HepG2 (cell line): ENCODE data around the gene NRL. TPM values are rescaled to one million over a fixed set of nuclear protein-coding genes. Genes with fewer than 3 reads are reported as not detected.

Experiments used
- EED ChIP-seq: sonication (generic); formaldehyde crosslinking; IDR thresholded peaks from 2 replicates; pipeline ENCODE4 v1.5.0; 2020; ENCODE audit warnings: mild to moderate bottlenecking, missing genetic modification reagents
- EHMT2 ChIP-seq: fragments of 200-600 bp; sonication (generic); IDR thresholded peaks from 2 replicates; pipeline ENCODE4 v1.7.0; 2017; ENCODE audit warnings: antibody characterized with exemption, low read depth, low read length, borderline replicate concordance
- FOXM1 ChIP-seq: sonication (generic); formaldehyde crosslinking; IDR thresholded peaks from 2 replicates; pipeline ENCODE4 v1.5.0; 2020; ENCODE audit warnings: missing genetic modification reagents
- GFI1 ChIP-seq: sonication (generic); formaldehyde crosslinking; IDR thresholded peaks from 2 replicates; pipeline ENCODE4 v1.5.0; 2020; ENCODE audit warnings: missing genetic modification reagents, mild to moderate bottlenecking, borderline replicate concordance
- JUND ChIP-seq: sonication (generic); formaldehyde crosslinking; IDR thresholded peaks from 2 replicates; pipeline ENCODE4 v1.8.0; 2022; ENCODE audit warnings: mild to moderate bottlenecking, missing genetic modification reagents
- MED13 ChIP-seq: sonication (generic); formaldehyde crosslinking; IDR thresholded peaks from 2 replicates; pipeline ENCODE4 v1.5.0; 2020; ENCODE audit warnings: missing genetic modification reagents
- MEIS1 ChIP-seq: sonication (generic); formaldehyde crosslinking; IDR thresholded peaks from 2 replicates; pipeline ENCODE4 v1.9.0; 2021; ENCODE audit warnings: mild to moderate bottlenecking, missing genetic modification reagents, moderate library complexity, borderline replicate concordance
- REST ChIP-seq, 2 experiments: IDR thresholded peaks; 2 replicates each; pipeline ENCODE4 v1.6.1; 2011 to 2012; ENCODE audit warnings: low read length in 2 of 2, borderline replicate concordance in 1 of 2, low read depth in 1 of 2, mild to moderate bottlenecking in 1 of 2, moderate library complexity in 1 of 2
- SRY ChIP-seq: sonication (generic); formaldehyde crosslinking; IDR thresholded peaks from 2 replicates; pipeline ENCODE4 v1.8.0; 2022; ENCODE audit warnings: mild to moderate bottlenecking, missing genetic modification reagents
- TRIM22 ChIP-seq: fragments of 450-650 bp; IDR thresholded peaks from 2 replicates; pipeline ENCODE4 v1.6.1; 2017
- XRCC5 ChIP-seq: fragments of 200-400 bp; formaldehyde crosslinking; optimal IDR thresholded peaks from 2 replicates; pipeline ENCODE3; 2017; ENCODE audit warnings: mild to moderate bottlenecking, low read length
- ZNF207 ChIP-seq: fragments of 450-650 bp; IDR thresholded peaks from 2 replicates; pipeline ENCODE4 v1.6.1; 2016; ENCODE audit warnings: antibody characterized with exemption, borderline replicate concordance
- ZNF333 ChIP-seq: sonication (generic); formaldehyde crosslinking; IDR thresholded peaks from 2 replicates; pipeline ENCODE4 v1.4.0; 2020; ENCODE audit warnings: mild to moderate bottlenecking, missing genetic modification reagents, borderline replicate concordance
- ZNF33B ChIP-seq: sonication (generic); formaldehyde crosslinking; IDR thresholded peaks from 2 replicates; pipeline ENCODE4 v1.5.1; 2020; ENCODE audit warnings: mild to moderate bottlenecking, missing genetic modification reagents
- ZNF350 ChIP-seq: sonication (generic); formaldehyde crosslinking; IDR thresholded peaks from 2 replicates; pipeline ENCODE4 v1.4.0; 2020; ENCODE audit warnings: mild to moderate bottlenecking, low read depth, missing genetic modification reagents, borderline replicate concordance
- ZNF597 ChIP-seq: sonication (generic); formaldehyde crosslinking; IDR thresholded peaks from 2 replicates; pipeline ENCODE4 v1.5.0; 2020; ENCODE audit warnings: missing genetic modification reagents
- ZNF773 ChIP-seq: sonication (generic); formaldehyde crosslinking; IDR thresholded peaks from 2 replicates; pipeline ENCODE4 v1.4.0; 2020; ENCODE audit warnings: missing genetic modification reagents, borderline replicate concordance
- ZNF816 ChIP-seq: sonication (generic); formaldehyde crosslinking; IDR thresholded peaks from 2 replicates; pipeline ENCODE4 v1.8.0; 2022; ENCODE audit warnings: missing genetic modification reagents, mild to moderate bottlenecking, borderline replicate concordance
- polyA plus RNA-seq, 8 experiments: library from polyadenylated mRNA; depleted of rRNA in 3 of 8; stranded (reverse) in 7 of 8; unstranded in 1 of 8; fragments of >200 nt; fragmentation: Illumina TruSeq in 4 of 8; extraction: Trizol in 4 of 8; gene quantifications; 2 replicates each; pipeline versions ENCODE4 v1.2.1 to v1.2.3, GENCODE V29; 2011 to 2016; ENCODE audit warnings: low read depth in 4 of 8, missing spikeins in 1 of 8, mixed read lengths in 1 of 8; ENCODE audit not compliant: insufficient read depth in 1 of 8
- total RNA-seq, 5 experiments: library from RNA; depleted of rRNA; stranded (reverse); fragments of >200 nt; fragmentation: Illumina TruSeq; extraction: Trizol; gene quantifications; 2 replicates each; pipeline ENCODE4 v1.2.3, GENCODE V29; 2016; ENCODE audit warnings: low read depth in 1 of 5
- TF ChIP-seq, protein P1 (sequence below): sonication (generic); formaldehyde crosslinking; IDR thresholded peaks from 2 replicates; pipeline ENCODE4 v1.8.1; 2023; ENCODE audit warnings: mild to moderate bottlenecking, inconsistent platforms, moderate library complexity, missing genetic modification reagents, borderline replicate concordance
- TF ChIP-seq, protein P2 (sequence below): sonication (generic); formaldehyde crosslinking; IDR thresholded peaks from 2 replicates; pipeline ENCODE4 v1.4.0; 2020; ENCODE audit warnings: mild to moderate bottlenecking, low read depth, missing genetic modification reagents
- TF ChIP-seq, protein P3 (sequence below): sonication (generic); formaldehyde crosslinking; IDR thresholded peaks from 2 replicates; pipeline ENCODE4 v1.8.1; 2023; ENCODE audit warnings: missing genetic modification reagents, inconsistent platforms, borderline replicate concordance

The NRL gene
- total and polyA plus RNA-seq, 2 of the 13 experiments (the other 11 are each of a cell fraction or from before 2014, with no cell fraction given), result 2.5 to 4.7 TPM

- TF ChIP-seq ZNF816, result no peak
- no peak for TF ChIP-seq TRIM22
- TF ChIP-seq, protein P1, sequence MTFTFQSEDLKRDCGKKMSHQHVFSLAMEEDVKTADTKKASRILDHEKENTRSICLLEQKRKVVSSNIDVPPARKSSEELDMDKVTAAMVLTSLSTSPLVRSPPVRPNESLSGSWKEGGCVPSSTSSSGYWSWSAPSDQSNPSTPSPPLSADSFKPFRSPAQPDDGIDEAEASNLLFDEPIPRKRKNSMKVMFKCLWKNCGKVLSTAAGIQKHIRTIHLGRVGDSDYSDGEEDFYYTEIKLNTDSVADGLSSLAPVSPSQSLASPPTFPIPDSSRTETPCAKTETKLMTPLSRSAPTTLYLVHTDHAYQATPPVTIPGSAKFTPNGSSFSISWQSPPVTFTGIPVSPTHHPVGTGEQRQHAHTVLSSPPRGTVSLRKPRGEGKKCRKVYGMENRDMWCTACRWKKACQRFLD (CRISPR knock-in tag), result no peak
- no peak for TF ChIP-seq EED
- TF ChIP-seq ZNF597, result no peak
- TF ChIP-seq, protein P2, sequence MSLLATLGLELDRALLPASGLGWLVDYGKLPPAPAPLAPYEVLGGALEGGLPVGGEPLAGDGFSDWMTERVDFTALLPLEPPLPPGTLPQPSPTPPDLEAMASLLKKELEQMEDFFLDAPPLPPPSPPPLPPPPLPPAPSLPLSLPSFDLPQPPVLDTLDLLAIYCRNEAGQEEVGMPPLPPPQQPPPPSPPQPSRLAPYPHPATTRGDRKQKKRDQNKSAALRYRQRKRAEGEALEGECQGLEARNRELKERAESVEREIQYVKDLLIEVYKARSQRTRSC, result no peak
- no peak for TF ChIP-seq ZNF773 (CRISPR knock-in tag)
- TF ChIP-seq ZNF350 (CRISPR knock-in tag), result no peak
- TF ChIP-seq, protein P3, sequence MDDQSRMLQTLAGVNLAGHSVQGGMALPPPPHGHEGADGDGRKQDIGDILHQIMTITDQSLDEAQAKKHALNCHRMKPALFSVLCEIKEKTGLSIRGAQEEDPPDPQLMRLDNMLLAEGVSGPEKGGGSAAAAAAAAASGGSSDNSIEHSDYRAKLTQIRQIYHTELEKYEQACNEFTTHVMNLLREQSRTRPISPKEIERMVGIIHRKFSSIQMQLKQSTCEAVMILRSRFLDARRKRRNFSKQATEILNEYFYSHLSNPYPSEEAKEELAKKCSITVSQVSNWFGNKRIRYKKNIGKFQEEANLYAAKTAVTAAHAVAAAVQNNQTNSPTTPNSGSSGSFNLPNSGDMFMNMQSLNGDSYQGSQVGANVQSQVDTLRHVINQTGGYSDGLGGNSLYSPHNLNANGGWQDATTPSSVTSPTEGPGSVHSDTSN (CRISPR knock-in tag), result no peak
- TF ChIP-seq MED13 (CRISPR knock-in tag), result no peak
- TF ChIP-seq JUND (CRISPR knock-in tag), result no peak
- TF ChIP-seq REST (IDR thresholded peaks at IDR 0.05; ENCODE audit: borderline replicate concordance in 1 of 2, low read depth in 1 of 2, low read length in 2 of 2), result no peak
- TF ChIP-seq ZNF207, result no peak
- TF ChIP-seq ZNF333 (CRISPR knock-in tag), result peak; percentile 54; the same call in 1 of the 2 replicates
- TF ChIP-seq SRY (CRISPR knock-in tag), result no peak
- TF ChIP-seq EHMT2, result no peak
- TF ChIP-seq FOXM1 (CRISPR knock-in tag), result no peak
- TF ChIP-seq XRCC5, result no peak
- TF ChIP-seq ZNF33B (CRISPR knock-in tag), result no peak
- TF ChIP-seq GFI1 (CRISPR knock-in tag), result no peak
- no peak for TF ChIP-seq MEIS1 (CRISPR knock-in tag)
These were observed 54.8 kb downstream of the NRL start (continued) for GRCh38 chr14:24059841-24060388.
